WERI-Rb-1 (cell line): Measurements from ENCODE around the gene SFXN3.

Source experiments
- DNase-seq: peaks from one replicate; pipeline ENCODE4 v3.0.0-alpha.2; 2020
- H3K27ac ChIP-seq: fragments of 250-450 bp; sonication (Bioruptor Pico); 2 replicates; pipeline ENCODE4 v1.5.1; 2020; ENCODE audit warnings: mild to moderate bottlenecking, moderate library complexity
- H3K27me3 ChIP-seq: fragments of 250-450 bp; sonication (Bioruptor Pico); 2 replicates; pipeline ENCODE4 v1.5.1; 2021; ENCODE audit warnings: mild to moderate bottlenecking, low read depth, moderate library complexity; ENCODE audit not compliant: insufficient read depth, severe bottlenecking
- H3K36me3 ChIP-seq: fragments of 250-450 bp; sonication (Bioruptor Pico); 2 replicates; pipeline ENCODE4 v1.5.1; 2020; ENCODE audit warnings: mild to moderate bottlenecking, moderate library complexity
- H3K4me3 ChIP-seq: 2 replicates; pipeline ENCODE4 v1.5.1; 2011; ENCODE audit warnings: low read depth, mild to moderate bottlenecking, control low read depth, low read length
- H3K9me3 ChIP-seq: fragments of 250-450 bp; sonication (Bioruptor Pico); 2 replicates; pipeline ENCODE4 v1.5.1; 2021; ENCODE audit warnings: mild to moderate bottlenecking, moderate library complexity; ENCODE audit not compliant: severe bottlenecking
- TF ChIP-seq, protein P1 (sequence below): IDR thresholded peaks from 2 replicates; pipeline ENCODE4 v1.5.1; 2011; ENCODE audit warnings: low read depth, mild to moderate bottlenecking, control low read depth, inconsistent platforms, low read length

Gene SFXN3

DNA sequence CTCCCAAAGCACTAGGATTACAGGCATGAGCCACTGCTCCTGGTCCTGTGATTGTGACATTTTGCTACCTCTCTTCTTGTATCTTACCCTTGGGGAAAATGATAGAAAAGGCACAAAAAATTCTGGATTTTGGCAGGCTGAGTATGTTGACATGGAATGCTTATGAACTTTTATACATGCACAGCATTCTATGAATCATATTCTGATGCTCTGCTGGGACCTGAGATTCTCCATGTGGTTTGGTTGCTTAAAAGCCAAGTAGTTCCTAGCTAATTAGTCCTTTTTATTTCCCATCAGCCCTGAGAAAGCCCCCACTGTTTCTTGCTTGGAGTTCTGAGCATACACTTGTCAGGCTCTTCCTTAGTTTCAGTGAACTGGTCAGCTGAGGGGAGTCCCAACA is 22.5 kb downstream of the SFXN3 start:
- DNase-seq = no peak
- H3K9me3 ChIP-seq = no peaks in the 10 kb centered on the region
- TF ChIP-seq, protein P1, sequence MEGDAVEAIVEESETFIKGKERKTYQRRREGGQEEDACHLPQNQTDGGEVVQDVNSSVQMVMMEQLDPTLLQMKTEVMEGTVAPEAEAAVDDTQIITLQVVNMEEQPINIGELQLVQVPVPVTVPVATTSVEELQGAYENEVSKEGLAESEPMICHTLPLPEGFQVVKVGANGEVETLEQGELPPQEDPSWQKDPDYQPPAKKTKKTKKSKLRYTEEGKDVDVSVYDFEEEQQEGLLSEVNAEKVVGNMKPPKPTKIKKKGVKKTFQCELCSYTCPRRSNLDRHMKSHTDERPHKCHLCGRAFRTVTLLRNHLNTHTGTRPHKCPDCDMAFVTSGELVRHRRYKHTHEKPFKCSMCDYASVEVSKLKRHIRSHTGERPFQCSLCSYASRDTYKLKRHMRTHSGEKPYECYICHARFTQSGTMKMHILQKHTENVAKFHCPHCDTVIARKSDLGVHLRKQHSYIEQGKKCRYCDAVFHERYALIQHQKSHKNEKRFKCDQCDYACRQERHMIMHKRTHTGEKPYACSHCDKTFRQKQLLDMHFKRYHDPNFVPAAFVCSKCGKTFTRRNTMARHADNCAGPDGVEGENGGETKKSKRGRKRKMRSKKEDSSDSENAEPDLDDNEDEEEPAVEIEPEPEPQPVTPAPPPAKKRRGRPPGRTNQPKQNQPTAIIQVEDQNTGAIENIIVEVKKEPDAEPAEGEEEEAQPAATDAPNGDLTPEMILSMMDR = no peak
- no peak overlapping the region for H3K4me3 ChIP-seq
- H3K27me3 ChIP-seq = no peaks in the 10 kb centered on the region
- H3K27ac ChIP-seq = no peak overlapping the region
- H3K36me3 ChIP-seq = no peaks in the 10 kb centered on the region

DNA sequence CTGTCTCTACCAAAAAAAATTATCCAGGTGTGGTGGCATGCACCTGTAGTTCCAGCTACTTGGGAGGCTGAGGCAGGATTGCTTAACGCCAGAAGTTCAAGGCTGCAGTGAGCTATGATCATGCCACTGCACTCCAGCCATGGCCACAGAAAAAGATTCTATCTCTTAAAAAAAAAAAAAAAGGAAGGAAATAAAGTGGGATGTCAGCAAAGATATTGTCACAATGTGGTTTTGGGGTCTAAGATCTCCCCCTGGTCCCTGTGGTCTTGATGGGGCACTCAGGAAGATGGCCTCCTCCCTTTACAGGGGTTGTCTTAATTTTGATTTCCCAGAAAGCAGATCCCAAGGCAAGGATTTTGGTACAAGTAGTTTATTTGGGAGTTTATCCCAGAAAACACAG is 23.3 kb downstream of the SFXN3 start:
- H3K27me3 ChIP-seq = no peaks in the 10 kb centered on the region
- H3K9me3 ChIP-seq = no peaks in the 10 kb centered on the region
- no peak overlapping the region for H3K27ac ChIP-seq
- H3K4me3 ChIP-seq = no peak overlapping the region
- no peaks in the 10 kb centered on the region for H3K36me3 ChIP-seq
- TF ChIP-seq, protein P1 = no peak
- no peak for DNase-seq

DNA sequence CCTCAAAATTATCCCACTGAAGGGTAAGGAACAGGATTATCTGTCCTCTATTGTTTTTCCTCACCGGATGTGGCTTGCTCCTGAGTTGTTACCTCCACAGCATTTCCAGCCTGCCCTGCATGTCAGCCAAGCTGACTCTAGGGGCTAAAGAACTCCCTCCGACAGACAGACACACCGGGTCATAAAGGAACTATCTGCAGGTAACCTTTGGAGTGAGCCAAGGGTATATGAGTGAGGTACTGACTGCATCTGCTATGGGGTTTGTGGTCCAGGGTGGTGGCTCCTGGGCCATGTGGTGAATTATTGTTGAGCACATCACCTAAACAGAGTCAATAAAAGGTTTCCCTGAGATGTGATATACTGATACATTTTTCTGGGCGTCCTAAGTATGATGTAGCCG is 23.8 kb downstream of the SFXN3 start:
- no peaks in the 10 kb centered on the region for H3K36me3 ChIP-seq
- TF ChIP-seq, protein P1 = no peak
- no peaks in the 10 kb centered on the region for H3K9me3 ChIP-seq
- H3K27ac ChIP-seq = no peak overlapping the region
- no peaks in the 10 kb centered on the region for H3K27me3 ChIP-seq
- no peak for DNase-seq
- H3K4me3 ChIP-seq = no peak overlapping the region

DNA sequence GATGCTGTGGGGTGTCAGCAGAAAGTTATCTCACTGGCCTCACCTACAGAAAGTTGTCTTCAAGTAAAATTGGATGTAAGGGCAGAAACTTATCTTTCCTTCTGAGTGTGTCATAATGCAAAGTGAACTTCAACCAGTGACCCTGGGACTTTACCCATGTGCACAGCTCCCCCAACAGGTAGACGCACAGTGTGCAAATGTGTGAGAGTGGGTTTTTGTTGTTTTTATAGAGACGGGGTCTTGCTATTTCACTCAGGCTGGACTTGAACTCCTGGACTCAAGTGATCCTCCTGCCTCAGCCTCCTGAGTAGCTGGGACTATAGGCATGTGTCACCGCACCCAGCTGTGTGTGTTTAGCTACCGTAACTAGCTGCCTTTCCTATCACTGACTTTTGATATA is 24.4 kb downstream of the SFXN3 start:
- no peak for DNase-seq
- H3K4me3 ChIP-seq = no peak overlapping the region
- TF ChIP-seq, protein P1 = peak; percentile 67

DNA sequence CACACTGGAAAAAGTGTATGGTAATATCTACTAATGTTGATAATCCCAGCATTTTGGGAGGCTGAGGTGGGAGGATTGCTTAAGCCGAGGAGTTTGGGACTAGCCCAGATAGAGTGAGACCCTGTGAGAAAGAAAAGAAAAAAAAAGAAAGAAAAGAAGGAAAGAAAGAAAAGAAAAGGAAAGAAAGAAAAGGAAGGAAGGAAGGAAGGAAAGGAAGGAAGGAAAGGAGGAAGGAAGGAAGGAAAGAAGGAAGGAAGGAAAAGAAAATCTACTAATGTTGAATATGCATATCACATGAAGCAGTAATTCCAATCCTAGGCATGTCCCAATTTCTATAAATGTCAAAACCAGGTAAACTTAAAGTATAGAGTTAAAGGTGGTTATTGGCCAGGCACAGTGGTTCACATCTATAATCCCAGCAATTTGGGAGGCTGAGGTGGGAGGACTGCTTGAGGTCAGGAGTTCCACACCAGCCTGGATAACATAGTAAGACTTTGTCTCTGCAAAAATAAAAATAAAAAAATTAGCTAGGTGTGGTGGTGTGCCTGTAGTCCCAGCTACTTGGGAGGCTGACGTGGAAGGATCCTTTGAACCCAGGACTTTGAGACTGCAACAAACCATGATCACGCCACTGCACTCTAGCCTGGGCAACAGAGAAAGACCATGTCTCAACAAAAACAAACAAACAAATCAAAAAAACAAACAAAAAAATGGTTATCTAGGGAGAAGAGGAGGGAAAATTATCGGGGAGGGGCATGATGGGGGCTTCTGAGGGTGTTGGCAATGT is 25.5 kb downstream of the SFXN3 start:
- Histone ChIP-seq H3K9me3 (no peaks in the 10 kb centered on the region), H3K27me3 (no peaks in the 10 kb centered on the region), H3K4me3 (no peak overlapping the region), H3K27ac (no peak overlapping the region), H3K36me3 (no peaks in the 10 kb centered on the region)
- DNase-seq = no peak
- TF ChIP-seq, protein P1 = no peak

More for the DNA sequence above, 24.4 kb downstream of the SFXN3 start:
- Histone ChIP-seq H3K9me3 (no peaks in the 10 kb centered on the region), H3K27me3 (no peaks in the 10 kb centered on the region), H3K36me3 (no peaks in the 10 kb centered on the region), H3K27ac (no peak overlapping the region)
